Fibroblast of lung (primary cell): ENCODE results near the gene DEPDC5.

ENCODE experiments used
- EZH2 ChIP-seq: IDR thresholded peaks from 2 replicates; pipeline ENCODE4 v1.5.1; 2012; ENCODE audit warnings: low read length, control low read depth, mild to moderate bottlenecking; ENCODE audit errors: missing control alignments
- TF ChIP-seq, protein P1 (sequence below), 2 donors: IDR thresholded peaks in 1 of 2; conservative IDR thresholded peaks in 1 of 2; 1 replicate in 1 of 2; 2 replicates in 1 of 2; pipeline ENCODE4 v1.5.1; 2011 to 2012; ENCODE audit warnings: low read length in 2 of 2, control low read depth in 1 of 2, inconsistent platforms in 1 of 2, low read depth in 1 of 2, mild to moderate bottlenecking in 1 of 2

DNA sequence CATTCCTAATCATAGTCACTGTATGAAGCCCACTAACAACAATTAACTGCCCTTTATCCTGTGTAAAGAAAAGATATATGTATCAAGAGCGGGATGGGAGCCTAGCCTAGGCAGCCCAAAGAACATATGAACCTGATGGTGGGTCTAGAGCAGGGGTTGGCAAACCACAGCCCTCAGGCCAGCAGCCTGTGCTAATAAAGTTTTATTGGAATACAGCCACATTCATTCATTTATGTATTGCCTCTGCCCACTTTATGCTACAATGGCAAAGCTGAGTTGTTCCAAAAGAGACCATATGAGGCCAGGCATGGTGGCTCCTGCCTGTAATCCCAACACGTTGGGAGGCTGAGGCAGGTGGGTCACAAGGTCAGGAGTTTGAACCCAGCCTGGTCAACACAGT lies 17.4 kb upstream of the DEPDC5 start:
- TF ChIP-seq, protein P1, sequence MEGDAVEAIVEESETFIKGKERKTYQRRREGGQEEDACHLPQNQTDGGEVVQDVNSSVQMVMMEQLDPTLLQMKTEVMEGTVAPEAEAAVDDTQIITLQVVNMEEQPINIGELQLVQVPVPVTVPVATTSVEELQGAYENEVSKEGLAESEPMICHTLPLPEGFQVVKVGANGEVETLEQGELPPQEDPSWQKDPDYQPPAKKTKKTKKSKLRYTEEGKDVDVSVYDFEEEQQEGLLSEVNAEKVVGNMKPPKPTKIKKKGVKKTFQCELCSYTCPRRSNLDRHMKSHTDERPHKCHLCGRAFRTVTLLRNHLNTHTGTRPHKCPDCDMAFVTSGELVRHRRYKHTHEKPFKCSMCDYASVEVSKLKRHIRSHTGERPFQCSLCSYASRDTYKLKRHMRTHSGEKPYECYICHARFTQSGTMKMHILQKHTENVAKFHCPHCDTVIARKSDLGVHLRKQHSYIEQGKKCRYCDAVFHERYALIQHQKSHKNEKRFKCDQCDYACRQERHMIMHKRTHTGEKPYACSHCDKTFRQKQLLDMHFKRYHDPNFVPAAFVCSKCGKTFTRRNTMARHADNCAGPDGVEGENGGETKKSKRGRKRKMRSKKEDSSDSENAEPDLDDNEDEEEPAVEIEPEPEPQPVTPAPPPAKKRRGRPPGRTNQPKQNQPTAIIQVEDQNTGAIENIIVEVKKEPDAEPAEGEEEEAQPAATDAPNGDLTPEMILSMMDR (conservative IDR thresholded peaks at IDR 0.05 in 1 of 2, IDR thresholded peaks at IDR 0.05 in 1 of 2; ENCODE audit: low read depth in 1 of 2, low read length in 2 of 2), result no peak
- TF ChIP-seq EZH2, result no peak
